GM12801 (cell line): ENCODE measurements around the gene PIGR.

Source experiments
- CTCF ChIP-seq: IDR thresholded peaks from one replicate; pipeline ENCODE4 v1.5.1; 2011; ENCODE audit warnings: control low read depth; ENCODE audit not compliant: insufficient read length; ENCODE audit errors: extremely low read depth

Gene PIGR

GRCh38 chr1:206913766-206914537 lies 32.3 kb downstream of the PIGR start:
- no peak for TF ChIP-seq CTCF

- peak; percentile 92 for TF ChIP-seq CTCF
These were observed 33.7 kb downstream of the PIGR start for GRCh38 chr1:206912445-206913095.

GRCh38 chr1:206911064-206911663 lies 35.1 kb downstream of the PIGR start:
- no peak for TF ChIP-seq CTCF

- TF ChIP-seq CTCF = no peak
These were observed 36.4 kb downstream of the PIGR start for GRCh38 chr1:206909883-206910318.

GRCh38 chr1:206909161-206909882 lies 36.9 kb downstream of the PIGR start:
- no peak for TF ChIP-seq CTCF

GRCh38 chr1:206908038-206908437 lies 38.2 kb downstream of the PIGR start:
- no peak for TF ChIP-seq CTCF

- TF ChIP-seq CTCF = no peak
These were observed 38.8 kb downstream of the PIGR start for GRCh38 chr1:206907304-206907991.
